ENCODE results near the gene HIGD2A. TPM values are rescaled to one million over a fixed set of nuclear protein-coding genes. Genes with fewer than 3 reads are reported as not detected.

The HIGD2A gene
- total and polyA plus RNA-seq, 9 of the 15 experiments (the other 6 are each of a cell fraction or from before 2014, with no cell fraction given) = 94.7 to 264 (median 163) TPM

- CTCF ChIA-PET (ENCODE audit: low intra/inter-chr PET ratio) = no interaction called here
- POLR2A ChIA-PET = interaction anchor here (1.5 to 2.9 kb wide), 3 partner anchors 9 to 13 kb away, joined by 6 to 15 read pairs (median 8); partner anchors contain the start of gene CLTB
- no peak for TF ChIP-seq ZNF174 (CRISPR knock-in tag; IDR thresholded peaks at IDR 0.05)
- no peak for TF ChIP-seq MTA1 (IDR thresholded peaks at IDR 0.05; ENCODE audit: borderline replicate concordance)
- TF ChIP-seq HCFC1 (IDR thresholded peaks at IDR 0.05; ENCODE audit: low read depth, low read length) = no peak
- TF ChIP-seq ZNF124 (CRISPR knock-in tag; IDR thresholded peaks at IDR 0.05) = no peak
- TF ChIP-seq ZKSCAN3 (CRISPR knock-in tag; IDR thresholded peaks at IDR 0.05) = no peak
- no peak for TF ChIP-seq ZNF143 (CRISPR knock-in tag; IDR thresholded peaks at IDR 0.05)
- TF ChIP-seq NR0B1 (IDR thresholded peaks at IDR 0.05; ENCODE audit: partially characterized antibody) = no peak
- no peak for TF ChIP-seq ATF6 (CRISPR knock-in tag; IDR thresholded peaks at IDR 0.05)
- TF ChIP-seq FOXM1 (IDR thresholded peaks at IDR 0.05; ENCODE audit: low read depth) = no peak
- no peak for TF ChIP-seq FOXM1 (CRISPR knock-in tag; IDR thresholded peaks at IDR 0.05; ENCODE audit: low read depth)
- TF ChIP-seq PYGO2 (tag; IDR thresholded peaks at IDR 0.05) = no peak
- no peak for TF ChIP-seq HMBOX1 (IDR thresholded peaks at IDR 0.05)
- no peak for TF ChIP-seq ZNF76 (CRISPR knock-in tag; IDR thresholded peaks at IDR 0.05; ENCODE audit: borderline replicate concordance)
- TF ChIP-seq ZNF263 (CRISPR knock-in tag; IDR thresholded peaks at IDR 0.05; ENCODE audit: borderline replicate concordance) = no peak
- TF ChIP-seq HMGXB4 (CRISPR knock-in tag; IDR thresholded peaks at IDR 0.05) = no peak
- TF ChIP-seq ZFP1 (CRISPR knock-in tag; IDR thresholded peaks at IDR 0.05) = no peak
- no peak for TF ChIP-seq RFX7 (CRISPR knock-in tag; IDR thresholded peaks at IDR 0.05)
- no peak for TF ChIP-seq OTX1 (CRISPR knock-in tag; IDR thresholded peaks at IDR 0.05)
- TF ChIP-seq HDAC2 (IDR thresholded peaks at IDR 0.05) = no peak
Observed at GRCh38 chr5:176406436-176407052, 18.0 kb downstream of the HIGD2A start.

More at GRCh38 chr5:176406436-176407052, 18.0 kb downstream of the HIGD2A start:
- Histone ChIP-seq H4K20me1 (replicated peaks; ENCODE audit: control insufficient read depth, insufficient read depth, low read length) (0 out of 2 replicates have a peak, but pooled peaks cover 6% of the 10 kb centered on the region), H2AFZ (ENCODE audit: low read depth, low read length) (no peak overlapping the region), H3K9ac (ENCODE audit: insufficient read depth in 1 of 2, low read depth in 2 of 2, low read length in 2 of 2) (no peak overlapping the region), H3K4me1 (replicated peaks in 1 of 2; ENCODE audit: control insufficient read depth in 2 of 2, insufficient read depth in 2 of 2, low read length in 2 of 2) (peaks cover 0 to 7% of the 10 kb centered on the region in 2 experiments; a peak in 3 of 5 replicates), H3K4me3 (no peak overlapping the region), H3K36me3 (ENCODE audit: control insufficient read depth, insufficient read depth, low read length) (peaks cover 34% of the 10 kb centered on the region; the same call in 2 of the 3 replicates), H3K27ac (ENCODE audit: extremely low read depth, low read depth, low read length) (no peak overlapping the region), H3K4me2 (ENCODE audit: insufficient read depth, low read length) (no peak overlapping the region), H3K9me1 (ENCODE audit: control insufficient read depth, insufficient read depth, low read length) (no peaks in the 10 kb centered on the region), H3K79me2 (ENCODE audit: control insufficient read depth, insufficient read depth, low read length) (no peaks in the 10 kb centered on the region), H3K9me3 (replicated peaks; ENCODE audit: control insufficient read depth, insufficient read depth, low read depth, low read length) (no peaks in the 10 kb centered on the region), H3K27me3 (ENCODE audit: control insufficient read depth in 2 of 2, insufficient read depth in 2 of 2, low read length in 2 of 2) (no peaks in the 10 kb centered on the region)
- in situ Hi-C loops (cut with MboI) (no loop called here), intact Hi-C loops (cut with micrococcal nuclease) (no loop called here)
- ATAC-seq (no peak), DNase-seq (ENCODE audit: extremely low read depth in 1 of 4, low spot score in 3 of 4) (peak in 2 of 4 experiments; percentile 6), FAIRE-seq (no peak)
- no TSS peak for BruUV-seq (replicated peaks)
- 80% methylated on average over 8 of the region's 9 CpGs for WGBS (ENCODE audit: insufficient coverage, low coverage, missing lambda C conversion rate)
